Fibroblast of skin of scalp (primary cell): ENCODE data around the gene GFOD1.
A peak's percentile ranks its signal among the peaks of the same experiment; 100 is the strongest.

Source experiments
- DNase-seq: peaks from one replicate; pipeline ENCODE4 v3.0.0-alpha.2; 2013

GFOD1 gene

DNA sequence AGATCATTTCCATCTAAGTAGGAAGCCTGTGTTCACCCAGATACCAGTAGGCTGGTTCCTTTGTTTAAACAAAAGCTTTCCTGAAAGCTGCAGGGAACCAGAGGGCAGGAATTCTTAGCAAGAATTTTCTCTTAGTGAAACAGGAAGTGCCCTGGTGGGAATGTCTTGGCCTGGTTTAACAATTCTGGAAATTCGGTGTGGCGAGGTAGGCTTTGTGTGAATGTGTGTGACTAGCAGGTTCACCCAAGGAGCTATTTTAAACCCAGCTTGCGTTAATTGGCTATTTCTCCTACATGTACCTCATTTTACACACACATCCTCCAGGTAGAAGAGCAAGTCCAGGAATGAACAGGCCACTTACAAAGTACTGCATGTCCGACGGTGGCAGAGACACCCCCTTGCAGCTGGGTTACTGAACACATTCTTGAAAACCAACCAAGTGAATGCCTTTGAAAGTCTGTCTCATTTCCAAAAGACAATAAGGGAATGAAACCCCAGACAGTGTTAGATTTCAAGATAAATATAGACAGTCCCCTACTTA lies 64.6 kb downstream of the GFOD1 start:
- peak; percentile 40 for DNase-seq

DNA sequence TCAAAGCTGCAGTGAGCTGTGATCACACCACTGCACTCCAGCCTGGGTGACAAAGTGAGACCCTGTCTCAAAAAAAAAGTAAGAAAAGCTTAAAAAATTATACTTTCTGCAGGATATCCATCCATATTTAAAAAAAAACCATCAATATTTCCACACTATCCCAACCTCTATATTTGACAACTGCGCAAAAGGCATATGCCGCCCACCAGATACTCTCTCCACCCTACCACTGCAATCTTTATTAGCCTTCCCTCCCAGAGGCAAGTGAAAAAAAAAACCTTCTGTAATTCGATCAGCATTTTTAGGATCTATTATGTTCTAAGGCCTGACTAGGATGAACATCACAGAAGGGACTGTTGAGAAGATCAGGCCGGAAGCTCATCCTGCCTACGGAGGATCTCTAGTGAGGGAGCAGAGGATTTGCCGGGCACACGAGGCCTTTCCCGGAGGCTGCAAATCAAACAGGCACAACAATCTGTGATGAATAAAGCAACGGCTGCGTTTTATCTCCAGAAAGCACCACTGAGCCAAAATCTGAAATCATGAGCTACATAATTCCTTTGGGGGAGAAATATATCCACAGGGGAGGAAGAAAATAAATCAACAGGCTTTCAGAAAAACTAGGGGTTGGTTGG lies 65.9 kb downstream of the GFOD1 start:
- DNase-seq: no peak

DNA sequence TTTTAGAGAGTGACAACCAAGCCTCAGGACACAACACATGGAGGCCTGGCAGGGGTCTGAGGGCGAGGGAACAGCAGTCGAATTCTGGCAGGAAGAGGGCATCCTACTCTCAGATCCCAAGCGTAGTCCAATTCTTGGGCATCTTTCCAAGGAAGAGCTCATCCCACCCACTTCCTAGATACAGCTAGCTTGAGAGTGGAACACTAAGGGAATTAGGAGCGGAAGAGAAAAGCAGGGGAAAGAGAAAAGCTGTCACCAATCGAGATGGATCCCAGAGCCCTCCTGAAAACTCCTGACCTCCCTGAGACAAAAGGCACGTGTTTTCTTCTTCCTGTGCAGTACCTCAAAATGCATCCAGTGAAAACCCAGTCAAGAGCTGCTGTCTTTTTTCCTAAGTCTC lies 67.1 kb downstream of the GFOD1 start:
- DNase-seq: peak; percentile 27

DNA sequence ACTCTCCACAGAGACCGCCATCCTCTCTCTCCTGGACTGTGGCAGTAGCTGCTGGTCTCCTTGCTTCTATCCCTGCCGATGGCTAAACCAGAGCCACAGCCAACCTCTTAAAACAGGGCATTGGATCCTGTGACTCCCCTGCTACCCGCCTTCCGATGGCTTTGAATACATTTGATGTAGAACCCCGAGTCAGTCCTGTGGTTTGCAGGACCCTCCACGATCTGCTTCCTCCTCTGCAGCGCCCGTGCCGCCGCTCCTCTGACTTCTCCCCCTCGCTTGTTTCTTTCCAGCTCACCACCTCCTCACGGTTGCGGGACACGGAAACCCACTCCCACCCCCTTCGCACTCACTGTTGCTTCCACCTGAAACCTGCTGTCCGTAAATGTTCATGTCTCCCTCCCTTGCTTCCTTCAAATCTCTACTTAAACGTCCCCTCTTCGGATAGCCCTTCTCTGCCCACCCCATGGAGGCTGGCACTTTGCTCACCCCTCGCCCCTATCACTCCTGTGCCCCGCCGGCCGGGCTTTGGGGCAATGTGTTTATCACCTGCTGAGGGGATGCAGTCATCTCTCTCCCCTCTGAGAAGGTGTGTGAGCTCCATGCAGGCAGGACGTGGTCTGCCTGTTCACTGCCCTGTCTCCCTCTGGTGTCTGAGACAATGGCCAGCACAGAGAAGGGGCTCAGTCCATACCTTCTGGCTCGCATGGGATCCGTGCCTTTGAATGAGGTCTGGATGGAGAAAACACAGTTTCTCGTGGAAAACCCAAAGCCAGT lies 67.8 kb downstream of the GFOD1 start:
- DNase-seq: no peak

DNA sequence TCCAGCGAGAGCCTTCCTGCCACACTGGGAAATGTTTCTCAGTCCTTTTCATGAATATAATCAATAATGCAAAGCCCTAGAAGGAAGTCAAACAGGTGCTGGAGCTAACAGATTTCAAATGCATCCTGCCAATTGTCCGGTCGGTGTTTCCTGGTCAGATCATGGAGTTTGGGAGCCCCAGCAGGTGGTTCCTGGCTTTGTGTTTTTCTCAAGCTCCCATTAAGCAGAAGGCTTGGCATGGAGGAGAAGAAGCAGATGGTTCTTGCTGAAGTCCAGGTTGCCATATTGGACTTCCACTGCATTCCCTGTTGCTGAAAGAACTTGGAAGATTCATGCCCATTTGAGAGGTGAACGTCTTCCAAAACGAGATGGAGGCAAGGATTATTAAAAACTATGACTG lies 68.6 kb downstream of the GFOD1 start:
- no peak for DNase-seq

DNA sequence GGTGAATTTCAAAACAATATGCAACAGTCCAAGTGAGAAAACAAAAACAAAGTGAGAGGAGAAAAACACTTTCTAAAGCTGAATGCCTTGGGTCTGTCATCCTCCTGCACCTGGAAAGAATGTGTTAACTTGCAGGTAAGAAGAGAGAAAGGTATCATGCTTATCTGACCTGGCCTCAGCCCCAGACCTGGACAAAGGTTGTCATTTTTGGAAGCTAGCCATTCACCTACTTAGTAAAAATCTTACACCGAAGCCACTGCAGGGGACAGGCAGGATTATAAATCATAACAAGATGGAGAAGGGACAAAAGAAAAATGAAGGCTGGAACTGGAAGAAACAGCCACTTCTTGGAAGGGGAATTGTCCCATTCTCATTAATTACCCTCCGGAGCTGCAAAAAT lies 69.4 kb downstream of the GFOD1 start:
- DNase-seq: no peak

DNA sequence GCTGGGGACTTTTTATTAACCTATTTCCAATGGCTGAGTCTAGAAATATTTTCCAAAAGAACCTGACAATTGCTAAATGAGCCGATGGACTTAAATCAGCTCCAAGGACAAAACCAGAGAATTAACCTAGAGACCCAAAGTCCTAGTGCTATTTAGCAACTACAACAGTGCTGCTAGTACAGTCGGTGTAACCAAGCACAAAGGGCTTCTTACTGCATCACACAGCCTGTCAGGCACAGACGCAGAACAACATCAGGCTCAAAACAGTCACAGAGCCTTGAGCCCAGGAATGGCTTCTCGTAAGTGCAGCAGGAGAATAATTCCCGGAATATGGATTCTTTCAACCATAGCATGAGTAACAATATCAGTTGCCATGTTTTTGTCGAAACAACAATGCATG lies 70.0 kb downstream of the GFOD1 start:
- no peak for DNase-seq

DNA sequence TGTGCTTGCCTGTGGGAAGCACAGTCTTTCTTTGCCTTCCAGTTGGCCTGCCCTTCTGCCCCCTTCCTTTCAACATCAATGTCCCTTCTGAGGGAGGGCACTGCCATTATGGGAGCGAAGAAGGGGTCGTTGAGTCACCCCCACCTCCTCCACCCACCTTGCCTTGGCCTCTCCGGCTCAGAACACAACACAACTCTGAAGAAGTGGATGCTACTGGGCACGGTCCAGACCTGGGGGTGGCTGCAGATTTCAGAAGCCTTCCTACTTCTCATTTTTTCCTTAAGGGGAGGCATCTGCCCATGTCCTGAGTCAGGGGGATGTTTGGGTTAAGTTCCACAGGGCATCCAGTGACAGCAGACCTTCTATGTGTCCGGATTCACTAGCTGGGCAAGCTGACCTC lies 72.1 kb downstream of the GFOD1 start:
- no peak for DNase-seq

DNA sequence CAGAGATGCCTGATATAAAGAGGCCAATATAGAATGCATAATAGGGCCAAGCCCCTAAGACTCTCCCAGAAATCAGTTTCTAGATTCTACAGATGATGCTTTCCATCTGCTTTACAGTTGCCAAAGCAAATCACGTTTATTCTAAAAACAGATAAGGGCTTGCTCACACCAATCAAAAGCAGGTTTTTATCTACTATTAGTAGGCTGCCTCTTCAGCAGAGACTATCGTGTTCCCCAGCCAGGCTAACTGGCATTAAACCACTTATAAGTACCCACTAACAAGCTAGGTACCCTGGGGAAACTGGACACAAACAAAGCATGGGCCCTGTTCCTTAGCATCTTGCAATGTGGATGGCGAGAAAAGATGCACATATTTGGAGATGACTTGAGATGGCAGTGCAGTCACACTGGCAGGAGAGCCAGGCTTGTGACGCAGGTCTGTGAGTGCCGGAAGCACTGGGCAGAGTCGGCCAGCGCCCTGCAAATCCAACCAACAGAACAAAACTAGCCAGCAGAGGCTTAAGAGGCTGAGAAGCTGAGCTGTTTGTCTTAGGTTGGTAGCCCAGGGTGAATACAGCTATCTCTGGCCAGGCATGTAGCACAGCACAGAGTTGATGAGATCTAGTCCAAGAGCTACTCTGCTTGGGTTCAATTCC lies 73.4 kb downstream of the GFOD1 start:
- no peak for DNase-seq

DNA sequence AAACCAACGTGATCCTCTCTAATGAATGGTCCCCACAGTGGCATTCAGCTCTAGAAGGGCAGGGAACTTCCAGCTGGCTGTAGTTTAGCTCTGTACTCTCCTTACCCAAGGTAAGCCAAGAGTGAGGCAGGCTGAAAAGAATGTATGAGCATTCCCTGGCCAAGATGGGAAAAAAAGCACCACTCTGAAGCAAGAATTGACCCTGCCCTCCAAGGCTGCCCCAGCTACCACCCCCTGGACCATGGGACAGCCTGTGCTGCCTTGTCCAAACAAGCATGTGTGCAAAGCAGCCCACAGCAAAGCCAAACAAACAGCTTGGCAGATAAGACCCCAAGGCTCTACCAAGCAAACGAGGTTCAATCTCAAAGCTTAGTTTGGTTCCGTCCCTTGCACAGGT lies 73.9 kb downstream of the GFOD1 start:
- DNase-seq: no peak

DNA sequence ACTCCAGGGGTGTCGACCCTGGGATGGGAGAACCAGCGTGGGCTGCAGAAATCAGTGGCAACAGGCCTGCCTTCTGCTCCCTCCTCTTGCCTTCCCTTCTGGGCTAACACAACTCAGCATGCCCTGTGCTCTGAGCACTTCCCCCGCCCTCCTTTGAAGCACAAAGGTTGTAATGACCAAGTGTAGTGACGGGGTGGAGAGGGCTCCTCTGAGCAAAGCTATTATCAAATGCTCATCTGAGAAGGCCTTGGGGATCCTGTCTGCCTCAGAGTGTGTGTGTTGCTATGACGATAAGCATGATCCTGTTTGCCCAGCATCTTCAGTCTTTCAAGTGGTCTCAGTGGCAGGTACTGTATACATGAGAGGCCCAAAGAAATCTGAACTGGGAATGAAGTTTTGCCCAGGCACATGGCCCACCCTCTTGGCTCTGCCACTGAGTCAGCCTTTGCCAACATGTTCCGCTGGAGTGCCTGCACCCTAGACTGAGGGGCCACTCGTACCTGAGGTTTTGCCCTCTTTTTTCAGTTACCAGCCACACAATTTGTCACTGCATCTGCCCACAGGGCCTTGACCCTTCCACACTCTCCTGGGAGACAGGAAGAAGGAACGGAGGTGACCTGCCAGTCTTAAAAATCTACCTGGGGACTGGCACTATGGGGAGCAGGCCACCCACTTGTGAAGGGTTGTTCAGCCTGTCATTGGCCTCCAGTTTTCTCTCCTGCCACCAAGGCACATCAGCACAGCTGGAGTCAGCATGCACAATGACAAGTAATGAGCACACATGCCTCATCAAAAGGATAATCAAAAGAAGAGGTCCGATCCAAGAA lies 74.5 kb downstream of the GFOD1 start:
- no peak for DNase-seq

DNA sequence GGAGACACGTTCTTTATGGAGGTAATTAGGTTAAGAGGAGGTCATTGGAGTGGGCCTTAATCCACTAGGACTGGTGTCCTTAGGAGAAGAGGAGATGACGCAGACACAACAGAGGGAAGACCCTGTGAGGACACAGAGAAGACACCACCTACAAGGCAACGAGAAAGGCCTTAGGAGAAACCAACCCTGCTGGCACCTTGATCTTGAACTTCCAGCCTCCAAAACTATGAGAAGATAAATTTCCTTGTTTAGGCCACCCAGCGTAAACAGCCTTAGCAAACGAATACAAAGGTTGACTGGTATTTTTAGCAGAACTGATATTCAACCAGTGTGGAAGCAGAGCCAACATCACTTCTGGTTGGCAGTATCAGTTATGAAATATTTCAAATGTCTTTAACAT lies 75.2 kb downstream of the GFOD1 start:
- DNase-seq: no peak

DNA sequence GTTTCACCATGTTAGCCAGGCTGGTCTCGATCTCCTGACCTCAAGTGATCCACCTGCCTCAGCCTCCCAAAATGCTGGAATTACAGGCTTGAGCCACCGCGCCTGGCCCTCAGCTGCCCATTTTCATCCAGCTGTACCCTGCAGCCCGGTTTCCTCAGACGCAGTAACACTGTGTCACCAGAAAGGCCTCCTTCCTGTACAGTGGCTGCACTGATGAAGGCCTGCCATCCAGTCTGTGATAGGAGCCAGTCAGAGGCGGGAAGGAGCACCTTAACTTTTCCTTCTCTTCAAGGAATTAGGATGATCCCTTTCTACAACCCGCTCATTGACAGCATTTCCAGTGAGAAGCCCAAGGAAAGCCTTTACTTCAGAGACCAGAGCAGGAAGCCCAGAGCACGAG lies 75.9 kb downstream of the GFOD1 start:
- DNase-seq: no peak

DNA sequence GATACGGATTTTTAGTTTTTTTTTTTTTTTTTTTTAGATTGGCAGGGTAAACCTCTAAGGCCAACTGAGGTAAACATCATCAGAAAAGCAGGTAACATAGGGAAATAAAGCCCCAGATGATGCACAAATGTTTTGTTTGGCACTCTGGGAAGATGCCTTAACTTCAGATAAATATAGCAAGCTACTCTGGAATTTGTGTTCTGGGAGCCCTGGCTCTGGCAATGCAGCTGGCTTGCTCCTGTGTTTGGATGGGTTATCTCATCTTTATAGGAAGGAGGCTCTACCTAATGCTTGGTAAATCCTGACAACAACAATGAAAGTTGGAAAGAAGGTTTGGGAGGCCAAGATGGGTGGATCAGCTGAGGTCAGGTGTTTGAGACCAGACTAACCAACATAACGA lies 77.4 kb downstream of the GFOD1 start:
- no peak for DNase-seq

DNA sequence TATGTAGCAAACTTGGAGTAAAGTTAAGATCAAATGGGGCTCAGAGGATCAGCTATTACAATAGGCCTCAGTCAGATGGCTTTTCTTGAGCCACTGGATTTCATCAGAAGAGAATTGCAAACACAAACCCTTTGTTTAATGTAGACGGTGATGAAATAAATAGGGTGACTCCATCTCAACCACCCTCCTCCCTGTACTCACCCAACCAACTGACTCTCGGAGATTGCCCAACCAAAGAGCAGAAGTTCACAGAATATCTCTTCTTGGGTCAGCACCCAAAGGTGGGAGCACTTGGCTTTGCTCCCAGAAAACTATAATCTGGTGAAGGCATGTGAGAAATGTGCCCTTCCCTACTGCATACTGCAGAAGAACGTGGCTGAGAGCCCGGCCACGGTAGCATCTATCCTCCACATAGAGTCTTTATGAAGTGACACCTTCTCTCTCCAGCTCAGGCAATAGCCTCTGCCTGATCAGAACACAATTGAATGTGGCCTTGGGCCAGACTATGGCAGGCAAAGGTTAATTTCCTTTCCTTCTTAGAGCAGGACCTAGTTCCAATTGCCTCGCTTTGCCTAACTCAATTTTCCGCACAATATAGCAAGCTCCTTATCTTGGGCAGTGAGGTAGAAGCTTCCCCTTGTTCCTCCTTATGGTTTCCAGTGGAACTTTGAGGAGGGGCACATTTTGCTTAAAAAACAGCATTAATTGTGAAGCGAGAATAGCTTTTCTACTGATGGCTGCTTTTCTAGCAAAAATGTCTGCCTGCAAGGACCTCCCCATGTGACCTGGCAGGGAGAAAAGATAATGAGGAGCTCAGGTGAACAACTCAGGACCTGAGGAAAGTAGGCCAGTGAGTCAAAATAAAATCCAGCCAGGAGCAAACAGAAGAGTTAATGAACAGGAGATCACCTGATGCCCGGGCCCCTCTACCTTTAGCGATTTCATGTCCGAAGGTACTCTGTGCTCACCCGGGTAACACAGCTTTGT lies 79.4 kb downstream of the GFOD1 start:
- DNase-seq: no peak

DNA sequence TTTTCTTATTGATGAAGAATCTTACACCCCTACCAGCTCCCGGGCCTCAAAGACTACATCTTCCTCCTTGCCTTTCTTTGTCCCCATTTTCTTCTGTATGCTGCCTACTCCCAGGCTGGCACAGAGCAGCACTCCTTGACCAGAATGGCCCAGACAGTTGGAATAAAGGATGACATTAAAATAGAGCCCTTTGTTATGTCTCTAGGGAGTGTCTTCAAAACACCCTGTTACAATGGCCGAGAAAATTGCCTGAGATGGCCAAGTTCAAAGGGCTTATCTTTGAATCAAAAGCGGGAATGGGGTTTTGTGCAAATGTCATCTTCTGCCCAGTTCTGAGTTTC lies 80.1 kb downstream of the GFOD1 start:
- no peak for DNase-seq

DNA sequence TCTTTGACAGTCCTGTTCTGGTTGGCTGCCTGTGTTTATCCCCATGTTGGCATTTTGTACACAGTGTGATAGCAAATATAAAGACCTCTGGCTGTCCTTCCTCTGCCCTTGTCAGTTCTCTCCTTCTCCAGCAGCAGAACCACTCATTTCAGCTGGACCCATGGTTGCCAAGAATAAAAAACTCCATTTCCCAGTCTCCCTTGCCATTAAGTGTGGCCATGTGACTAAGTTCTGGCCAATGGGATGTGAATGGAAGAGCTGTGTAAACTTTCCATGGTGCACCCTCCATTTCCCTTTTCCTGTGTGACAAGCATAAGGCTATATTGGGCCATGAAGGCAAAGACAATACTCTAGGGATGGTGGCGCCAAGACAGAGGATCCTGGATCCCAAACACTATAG lies 80.6 kb downstream of the GFOD1 start:
- DNase-seq: no peak

DNA sequence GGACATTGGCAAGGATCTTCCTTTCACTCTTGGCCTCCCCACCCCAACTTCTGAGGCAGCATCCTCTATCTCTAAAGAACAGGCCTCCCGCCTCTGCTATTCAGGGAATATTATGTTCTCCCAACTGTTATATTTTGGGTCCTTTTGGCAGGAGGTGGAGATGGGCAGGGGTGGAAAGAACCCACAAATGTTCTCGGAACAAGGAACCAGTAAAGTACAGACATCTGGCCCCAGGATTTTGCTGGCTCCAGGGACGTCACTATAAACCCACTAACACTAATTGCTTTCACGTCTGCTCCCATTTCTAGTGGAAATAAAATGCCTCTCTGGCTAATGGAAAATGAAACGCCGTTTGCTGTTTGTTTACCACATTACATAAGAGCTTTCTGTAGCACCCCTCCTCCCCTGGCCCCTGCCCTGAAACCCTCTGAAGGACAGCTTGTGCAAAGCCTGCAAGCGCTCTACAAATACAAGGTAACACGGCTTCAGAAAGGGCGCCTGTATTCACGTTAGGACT lies 81.4 kb downstream of the GFOD1 start:
- DNase-seq: no peak

DNA sequence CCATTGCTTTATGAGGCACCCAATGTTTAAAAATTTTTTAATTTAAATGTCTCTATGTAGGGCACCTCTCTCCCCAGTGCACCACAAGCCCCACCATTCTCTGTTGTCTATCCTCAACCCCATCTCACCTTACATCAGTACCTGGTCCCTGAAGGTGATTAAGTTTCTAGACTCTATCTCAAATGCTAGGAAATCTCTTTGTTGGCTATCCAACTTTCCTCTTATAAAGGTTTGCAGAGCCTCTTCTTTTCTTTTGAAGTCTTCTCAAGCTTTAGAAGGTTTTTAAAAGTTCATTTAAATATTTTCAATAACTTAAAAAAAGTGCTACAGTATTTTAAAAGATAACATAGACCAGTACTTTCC lies 82.5 kb downstream of the GFOD1 start:
- DNase-seq: no peak

DNA sequence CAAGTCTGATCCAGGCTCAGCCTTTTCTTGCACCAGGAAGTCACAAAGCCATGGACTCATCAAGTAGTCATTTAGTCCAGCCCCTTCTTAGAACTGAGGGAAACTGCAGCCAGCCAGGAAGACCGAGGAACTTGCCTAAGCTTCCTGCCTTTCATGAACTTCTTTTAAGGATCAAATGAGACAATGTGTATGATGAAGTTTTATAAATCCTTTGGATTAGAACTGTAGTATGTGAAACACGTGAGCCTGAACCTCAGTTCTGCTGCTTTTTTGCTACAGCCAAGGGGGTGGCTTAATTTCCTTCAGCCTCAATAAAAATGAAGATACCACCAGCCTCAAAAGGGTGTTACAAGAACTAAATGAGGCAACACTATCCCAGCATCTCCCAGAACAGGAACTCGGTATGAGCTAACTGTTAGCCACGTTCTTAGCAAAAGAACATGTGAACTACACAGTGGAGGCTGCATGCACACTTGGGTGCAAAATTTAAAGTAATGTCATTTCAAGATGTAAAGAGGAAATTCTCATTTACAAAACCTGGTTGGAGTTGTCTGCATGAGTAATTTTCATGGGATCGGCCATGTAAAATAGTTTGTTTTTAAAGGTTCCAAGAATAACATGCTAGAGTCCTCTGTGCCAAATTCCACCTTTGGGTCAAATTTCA lies 83.0 kb downstream of the GFOD1 start:
- peak; percentile 33 for DNase-seq

DNA sequence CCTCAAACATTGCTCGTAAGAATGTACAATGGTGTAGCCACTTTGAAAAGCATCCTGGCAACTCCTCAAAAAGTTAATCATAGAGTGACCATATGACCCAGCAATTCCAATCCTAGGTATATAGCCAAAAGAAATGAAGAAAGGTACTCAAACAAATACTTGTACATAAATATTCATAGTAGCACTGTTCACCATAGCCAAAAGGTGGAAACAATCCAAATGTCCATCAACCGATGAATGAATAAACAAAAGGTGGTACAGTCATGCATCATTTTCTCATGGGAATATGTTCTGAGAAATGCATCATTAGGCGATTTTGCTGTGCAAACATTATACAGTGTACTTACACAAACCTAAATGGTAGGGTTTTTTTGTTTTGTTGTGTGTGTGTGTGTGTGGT lies 84.7 kb downstream of the GFOD1 start:
- DNase-seq: no peak
